ENCODE results near the gene NLN. TPM values are rescaled to one million over a fixed set of nuclear protein-coding genes. Genes with fewer than 3 reads are reported as not detected.

NLN gene
- total and polyA plus RNA-seq, 9 of the 15 experiments (the other 6 are each of a cell fraction or from before 2014, with no cell fraction given), result 6.9 to 45.2 (median 28.8) TPM

DNA sequence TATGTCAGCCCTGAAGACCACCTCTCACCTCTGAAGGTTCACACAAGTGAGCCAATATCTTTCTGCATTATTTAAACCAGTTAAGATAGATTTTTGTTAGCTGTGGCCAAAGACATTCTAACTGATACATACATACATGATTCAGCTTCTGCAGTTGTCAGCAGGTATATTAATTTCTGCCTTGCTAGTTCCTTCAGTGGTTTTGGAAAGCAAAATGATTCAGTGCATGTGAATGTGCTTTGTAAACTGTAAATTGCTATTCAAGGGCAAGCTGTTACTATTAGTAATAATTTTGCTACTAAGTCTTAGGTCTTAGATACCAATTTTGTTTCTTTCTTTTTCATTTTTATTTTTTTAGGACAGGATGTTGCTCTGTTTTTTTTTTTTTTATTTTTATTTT, 115.1 kb downstream of the NLN start:
- TF ChIP-seq ZNF217 (CRISPR knock-in tag; IDR thresholded peaks at IDR 0.05) (no peak), DIDO1 (tag; IDR thresholded peaks at IDR 0.05; ENCODE audit: low read depth) (no peak), BCL6 (CRISPR knock-in tag; IDR thresholded peaks at IDR 0.05) (no peak), XRCC5 (IDR thresholded peaks at IDR 0.05; ENCODE audit: low read depth, low read length) (no peak), ZFP1 (CRISPR knock-in tag; IDR thresholded peaks at IDR 0.05) (no peak), ZNF12 (CRISPR knock-in tag; IDR thresholded peaks at IDR 0.05) (no peak), TEAD2 (tag; IDR thresholded peaks at IDR 0.05) (no peak), ATF7 (IDR thresholded peaks at IDR 0.05) (no peak), FOSL1 (tag; conservative IDR thresholded peaks at IDR 0.05) (no peak), KAT8 (IDR thresholded peaks at IDR 0.05; ENCODE audit: low read depth) (no peak), RHOXF2B (CRISPR knock-in tag; conservative IDR thresholded peaks at IDR 0.05) (no peak), CEBPB (tag; IDR thresholded peaks at IDR 0.05) (no peak), ZNF41 (CRISPR knock-in tag; conservative IDR thresholded peaks at IDR 0.05) (no peak), ZNF146 (CRISPR knock-in tag; IDR thresholded peaks at IDR 0.05; ENCODE audit: unreplicated experiment) (no peak), PHTF2 (CRISPR knock-in tag; IDR thresholded peaks at IDR 0.05) (no peak), SUPT5H (IDR thresholded peaks at IDR 0.05) (no peak), NR4A1 (CRISPR knock-in tag; IDR thresholded peaks at IDR 0.05) (no peak), NR4A1 (tag; IDR thresholded peaks at IDR 0.05) (no peak)
- TF ChIP-seq, protein P1, sequence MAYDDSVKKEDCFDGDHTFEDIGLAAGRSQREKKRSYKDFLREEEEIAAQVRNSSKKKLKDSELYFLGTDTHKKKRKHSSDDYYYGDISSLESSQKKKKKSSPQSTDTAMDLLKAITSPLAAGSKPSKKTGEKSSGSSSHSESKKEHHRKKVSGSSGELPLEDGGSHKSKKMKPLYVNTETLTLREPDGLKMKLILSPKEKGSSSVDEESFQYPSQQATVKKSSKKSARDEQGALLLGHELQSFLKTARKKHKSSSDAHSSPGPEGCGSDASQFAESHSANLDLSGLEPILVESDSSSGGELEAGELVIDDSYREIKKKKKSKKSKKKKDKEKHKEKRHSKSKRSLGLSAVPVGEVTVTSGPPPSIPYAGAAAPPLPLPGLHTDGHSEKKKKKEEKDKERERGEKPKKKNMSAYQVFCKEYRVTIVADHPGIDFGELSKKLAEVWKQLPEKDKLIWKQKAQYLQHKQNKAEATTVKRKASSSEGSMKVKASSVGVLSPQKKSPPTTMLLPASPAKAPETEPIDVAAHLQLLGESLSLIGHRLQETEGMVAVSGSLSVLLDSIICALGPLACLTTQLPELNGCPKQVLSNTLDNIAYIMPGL (CRISPR knock-in tag; IDR thresholded peaks at IDR 0.05), result no peak
- TF ChIP-seq, protein P2, sequence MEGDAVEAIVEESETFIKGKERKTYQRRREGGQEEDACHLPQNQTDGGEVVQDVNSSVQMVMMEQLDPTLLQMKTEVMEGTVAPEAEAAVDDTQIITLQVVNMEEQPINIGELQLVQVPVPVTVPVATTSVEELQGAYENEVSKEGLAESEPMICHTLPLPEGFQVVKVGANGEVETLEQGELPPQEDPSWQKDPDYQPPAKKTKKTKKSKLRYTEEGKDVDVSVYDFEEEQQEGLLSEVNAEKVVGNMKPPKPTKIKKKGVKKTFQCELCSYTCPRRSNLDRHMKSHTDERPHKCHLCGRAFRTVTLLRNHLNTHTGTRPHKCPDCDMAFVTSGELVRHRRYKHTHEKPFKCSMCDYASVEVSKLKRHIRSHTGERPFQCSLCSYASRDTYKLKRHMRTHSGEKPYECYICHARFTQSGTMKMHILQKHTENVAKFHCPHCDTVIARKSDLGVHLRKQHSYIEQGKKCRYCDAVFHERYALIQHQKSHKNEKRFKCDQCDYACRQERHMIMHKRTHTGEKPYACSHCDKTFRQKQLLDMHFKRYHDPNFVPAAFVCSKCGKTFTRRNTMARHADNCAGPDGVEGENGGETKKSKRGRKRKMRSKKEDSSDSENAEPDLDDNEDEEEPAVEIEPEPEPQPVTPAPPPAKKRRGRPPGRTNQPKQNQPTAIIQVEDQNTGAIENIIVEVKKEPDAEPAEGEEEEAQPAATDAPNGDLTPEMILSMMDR (IDR thresholded peaks at IDR 0.05 in 2 of 3, conservative IDR thresholded peaks at IDR 0.05 in 1 of 3; ENCODE audit: insufficient read depth in 2 of 3, low read depth in 1 of 3, low read length in 3 of 3), result no peak
- TF ChIP-seq, protein P3, sequence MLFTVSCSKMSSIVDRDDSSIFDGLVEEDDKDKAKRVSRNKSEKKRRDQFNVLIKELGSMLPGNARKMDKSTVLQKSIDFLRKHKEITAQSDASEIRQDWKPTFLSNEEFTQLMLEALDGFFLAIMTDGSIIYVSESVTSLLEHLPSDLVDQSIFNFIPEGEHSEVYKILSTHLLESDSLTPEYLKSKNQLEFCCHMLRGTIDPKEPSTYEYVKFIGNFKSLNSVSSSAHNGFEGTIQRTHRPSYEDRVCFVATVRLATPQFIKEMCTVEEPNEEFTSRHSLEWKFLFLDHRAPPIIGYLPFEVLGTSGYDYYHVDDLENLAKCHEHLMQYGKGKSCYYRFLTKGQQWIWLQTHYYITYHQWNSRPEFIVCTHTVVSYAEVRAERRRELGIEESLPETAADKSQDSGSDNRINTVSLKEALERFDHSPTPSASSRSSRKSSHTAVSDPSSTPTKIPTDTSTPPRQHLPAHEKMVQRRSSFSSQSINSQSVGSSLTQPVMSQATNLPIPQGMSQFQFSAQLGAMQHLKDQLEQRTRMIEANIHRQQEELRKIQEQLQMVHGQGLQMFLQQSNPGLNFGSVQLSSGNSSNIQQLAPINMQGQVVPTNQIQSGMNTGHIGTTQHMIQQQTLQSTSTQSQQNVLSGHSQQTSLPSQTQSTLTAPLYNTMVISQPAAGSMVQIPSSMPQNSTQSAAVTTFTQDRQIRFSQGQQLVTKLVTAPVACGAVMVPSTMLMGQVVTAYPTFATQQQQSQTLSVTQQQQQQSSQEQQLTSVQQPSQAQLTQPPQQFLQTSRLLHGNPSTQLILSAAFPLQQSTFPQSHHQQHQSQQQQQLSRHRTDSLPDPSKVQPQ (CRISPR knock-in tag; IDR thresholded peaks at IDR 0.05; ENCODE audit: borderline replicate concordance), result no peak
- CTCF ChIA-PET (ENCODE audit: low intra/inter-chr PET ratio), result no interaction called here
- Histone ChIP-seq H3K4me1 (replicated peaks in 1 of 2; ENCODE audit: control insufficient read depth in 2 of 2, insufficient read depth in 2 of 2, low read length in 2 of 2) (no peaks in the 10 kb centered on the region), H3K27me3 (ENCODE audit: control insufficient read depth in 2 of 2, insufficient read depth in 2 of 2, low read length in 2 of 2) (no peaks in the 10 kb centered on the region), H3K27ac (ENCODE audit: extremely low read depth, low read depth, low read length) (no peak overlapping the region), H3K9me1 (ENCODE audit: control insufficient read depth, insufficient read depth, low read length) (no peaks in the 10 kb centered on the region), H3K36me3 (ENCODE audit: control insufficient read depth, insufficient read depth, low read length) (no peaks in the 10 kb centered on the region), H3K9me3 (replicated peaks; ENCODE audit: control insufficient read depth, insufficient read depth, low read depth, low read length) (no peaks in the 10 kb centered on the region), H3K9ac (ENCODE audit: insufficient read depth in 1 of 2, low read depth in 2 of 2, low read length in 2 of 2) (no peak overlapping the region), H3K4me2 (ENCODE audit: insufficient read depth, low read length) (no peak overlapping the region), H2AFZ (ENCODE audit: low read depth, low read length) (no peak overlapping the region), H4K20me1 (replicated peaks; ENCODE audit: control insufficient read depth, insufficient read depth, low read length) (no peaks in the 10 kb centered on the region), H3K4me3 (no peak overlapping the region), H3K79me2 (ENCODE audit: control insufficient read depth, insufficient read depth, low read length) (no peaks in the 10 kb centered on the region)
- DNase-seq (ENCODE audit: extremely low read depth in 1 of 4, low spot score in 3 of 4) (no peak), FAIRE-seq (no peak), ATAC-seq (no peak)
- intact Hi-C loops (cut with micrococcal nuclease) (no loop called here), in situ Hi-C loops (cut with MboI) (no loop called here)
- POLR2A ChIA-PET, result no interaction called here
- no TSS peak for BruUV-seq (replicated peaks)
